Endothelial cell (in vitro differentiated cells): Measurements from ENCODE around the gene KAZN. TPM values are rescaled to one million over a fixed set of nuclear protein-coding genes. Genes with fewer than 3 reads are reported as not detected.

ENCODE experiments used
- DNase-seq: peaks from one replicate; pipeline ENCODE4 v3.0.0; 2021; ENCODE audit warnings: low spot score
- H3K27ac Mint-ChIP-seq: one replicate; pipeline ENCODE4 v1.8.0; 2021; ENCODE audit warnings: mixed read lengths, inconsistent platforms; ENCODE audit not compliant: unreplicated experiment
- H3K27me3 Mint-ChIP-seq: one replicate; pipeline ENCODE4 v1.8.0; 2021; ENCODE audit warnings: mild to moderate bottlenecking, moderate library complexity, mixed read lengths, inconsistent platforms; ENCODE audit not compliant: unreplicated experiment
- H3K36me3 Mint-ChIP-seq: one replicate; pipeline ENCODE4 v1.8.0; 2021; ENCODE audit warnings: mild to moderate bottlenecking, low read depth, mixed read lengths, inconsistent platforms; ENCODE audit not compliant: unreplicated experiment
- H3K4me1 Mint-ChIP-seq: one replicate; pipeline ENCODE4 v1.8.0; 2021; ENCODE audit warnings: mild to moderate bottlenecking, mixed read lengths, inconsistent platforms; ENCODE audit not compliant: unreplicated experiment
- H3K4me3 Mint-ChIP-seq: one replicate; pipeline ENCODE4 v1.8.0; 2021; ENCODE audit warnings: mild to moderate bottlenecking, mixed read lengths, inconsistent platforms; ENCODE audit not compliant: unreplicated experiment
- H3K9me3 Mint-ChIP-seq: one replicate; pipeline ENCODE4 v1.8.0; 2021; ENCODE audit warnings: mixed read lengths, inconsistent platforms; ENCODE audit not compliant: unreplicated experiment
- total RNA-seq: library from RNA; stranded (reverse); fragmentation: NEBNext Ultra II Directional; extraction: Animal tissue kit (Norgen Biotek cat#: 25700); gene quantifications from one replicate; pipeline ENCODE4 v1.2.1, GENCODE V29; 2021; ENCODE audit not compliant: unreplicated experiment
- TF ChIP-seq, protein P1 (sequence below): fragments of 200-600 bp; sonication (generic); IDR thresholded peaks from one replicate; pipeline ENCODE4 v1.5.0; 2021; ENCODE audit warnings: antibody characterized with exemption; ENCODE audit not compliant: unreplicated experiment

The KAZN gene
- total RNA-seq, 1 donor from 2014 or later = 10.1 TPM

DNA sequence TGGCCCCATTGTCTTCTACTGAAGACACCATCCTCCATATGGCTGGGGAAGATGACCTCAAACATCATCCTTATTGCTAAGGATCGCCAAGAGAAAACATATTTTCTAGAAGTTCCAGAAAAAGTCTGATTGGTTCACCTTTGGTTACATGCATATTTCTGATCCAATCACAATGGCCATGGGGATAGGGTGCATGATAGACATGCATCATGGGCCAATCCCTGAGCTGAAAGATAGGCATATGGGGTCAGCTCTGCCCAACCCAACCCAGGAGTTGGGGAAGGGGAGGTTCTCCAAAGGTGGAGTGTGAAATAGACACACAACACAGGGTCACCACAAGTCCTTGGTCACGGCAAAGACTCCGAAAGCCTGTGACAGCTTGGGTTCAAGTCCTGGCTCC, 278.7 kb downstream of the KAZN start:
- H3K27me3 Mint-ChIP-seq = peaks cover 3% of the 10 kb centered on the region
- no peak for DNase-seq
- TF ChIP-seq, protein P1, sequence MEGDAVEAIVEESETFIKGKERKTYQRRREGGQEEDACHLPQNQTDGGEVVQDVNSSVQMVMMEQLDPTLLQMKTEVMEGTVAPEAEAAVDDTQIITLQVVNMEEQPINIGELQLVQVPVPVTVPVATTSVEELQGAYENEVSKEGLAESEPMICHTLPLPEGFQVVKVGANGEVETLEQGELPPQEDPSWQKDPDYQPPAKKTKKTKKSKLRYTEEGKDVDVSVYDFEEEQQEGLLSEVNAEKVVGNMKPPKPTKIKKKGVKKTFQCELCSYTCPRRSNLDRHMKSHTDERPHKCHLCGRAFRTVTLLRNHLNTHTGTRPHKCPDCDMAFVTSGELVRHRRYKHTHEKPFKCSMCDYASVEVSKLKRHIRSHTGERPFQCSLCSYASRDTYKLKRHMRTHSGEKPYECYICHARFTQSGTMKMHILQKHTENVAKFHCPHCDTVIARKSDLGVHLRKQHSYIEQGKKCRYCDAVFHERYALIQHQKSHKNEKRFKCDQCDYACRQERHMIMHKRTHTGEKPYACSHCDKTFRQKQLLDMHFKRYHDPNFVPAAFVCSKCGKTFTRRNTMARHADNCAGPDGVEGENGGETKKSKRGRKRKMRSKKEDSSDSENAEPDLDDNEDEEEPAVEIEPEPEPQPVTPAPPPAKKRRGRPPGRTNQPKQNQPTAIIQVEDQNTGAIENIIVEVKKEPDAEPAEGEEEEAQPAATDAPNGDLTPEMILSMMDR = no peak
- H3K4me1 Mint-ChIP-seq = peaks cover 4% of the 10 kb centered on the region
- H3K27ac Mint-ChIP-seq = no peak overlapping the region
- H3K9me3 Mint-ChIP-seq = no peaks in the 10 kb centered on the region
- H3K36me3 Mint-ChIP-seq = no peaks in the 10 kb centered on the region
- no peak overlapping the region for H3K4me3 Mint-ChIP-seq

DNA sequence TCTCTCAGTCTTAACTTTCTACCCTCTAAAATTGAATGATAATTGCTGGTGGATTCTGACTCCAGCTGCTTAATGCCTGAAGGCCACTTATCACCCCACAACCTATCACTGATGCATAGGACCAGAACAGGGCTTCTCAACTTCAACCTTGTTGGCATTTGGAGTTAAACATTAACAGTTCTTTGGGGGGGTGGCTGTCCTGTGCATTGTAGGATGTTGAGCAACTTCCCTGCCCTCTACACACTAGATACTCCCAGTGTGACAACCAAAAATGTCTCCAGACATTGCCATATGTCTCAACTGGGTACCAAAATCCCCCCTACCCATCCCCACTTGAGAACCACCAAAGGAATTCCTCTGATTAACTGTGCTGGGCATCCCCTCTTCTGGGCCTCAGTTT, 279.6 kb downstream of the KAZN start:
- no peak overlapping the region for H3K4me3 Mint-ChIP-seq
- no peaks in the 10 kb centered on the region for H3K9me3 Mint-ChIP-seq
- no peak for DNase-seq
- TF ChIP-seq, protein P1 = no peak
- peaks cover 6% of the 10 kb centered on the region for H3K27me3 Mint-ChIP-seq
- no peak overlapping the region for H3K27ac Mint-ChIP-seq
- peaks cover 4% of the 10 kb centered on the region for H3K4me1 Mint-ChIP-seq
- H3K36me3 Mint-ChIP-seq = no peaks in the 10 kb centered on the region

DNA sequence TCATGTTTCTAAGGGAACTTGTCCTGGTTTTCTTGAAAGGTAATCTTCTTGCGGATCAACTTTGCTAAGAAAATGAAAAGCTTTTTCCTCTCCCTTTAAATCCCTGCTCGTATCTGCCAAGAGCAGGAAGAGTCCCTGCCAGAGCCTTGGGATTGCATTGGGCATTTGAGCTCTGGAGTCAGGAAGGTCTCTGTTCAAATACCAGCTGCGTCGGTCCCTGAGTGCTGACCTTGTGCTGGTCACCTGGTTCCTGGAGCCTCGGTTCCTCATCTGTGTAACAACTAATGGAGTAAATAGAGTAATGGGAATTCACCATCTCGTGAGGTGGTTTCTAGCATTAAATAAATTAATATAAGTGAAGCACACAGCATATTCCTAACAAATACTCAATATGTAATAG, 280.5 kb downstream of the KAZN start:
- no peak overlapping the region for H3K27ac Mint-ChIP-seq
- no peak for DNase-seq
- peaks cover 6% of the 10 kb centered on the region for H3K27me3 Mint-ChIP-seq
- H3K4me3 Mint-ChIP-seq = no peak overlapping the region
- H3K4me1 Mint-ChIP-seq = peaks cover 4% of the 10 kb centered on the region
- H3K36me3 Mint-ChIP-seq = no peaks in the 10 kb centered on the region
- no peaks in the 10 kb centered on the region for H3K9me3 Mint-ChIP-seq
- TF ChIP-seq, protein P1 = no peak

DNA sequence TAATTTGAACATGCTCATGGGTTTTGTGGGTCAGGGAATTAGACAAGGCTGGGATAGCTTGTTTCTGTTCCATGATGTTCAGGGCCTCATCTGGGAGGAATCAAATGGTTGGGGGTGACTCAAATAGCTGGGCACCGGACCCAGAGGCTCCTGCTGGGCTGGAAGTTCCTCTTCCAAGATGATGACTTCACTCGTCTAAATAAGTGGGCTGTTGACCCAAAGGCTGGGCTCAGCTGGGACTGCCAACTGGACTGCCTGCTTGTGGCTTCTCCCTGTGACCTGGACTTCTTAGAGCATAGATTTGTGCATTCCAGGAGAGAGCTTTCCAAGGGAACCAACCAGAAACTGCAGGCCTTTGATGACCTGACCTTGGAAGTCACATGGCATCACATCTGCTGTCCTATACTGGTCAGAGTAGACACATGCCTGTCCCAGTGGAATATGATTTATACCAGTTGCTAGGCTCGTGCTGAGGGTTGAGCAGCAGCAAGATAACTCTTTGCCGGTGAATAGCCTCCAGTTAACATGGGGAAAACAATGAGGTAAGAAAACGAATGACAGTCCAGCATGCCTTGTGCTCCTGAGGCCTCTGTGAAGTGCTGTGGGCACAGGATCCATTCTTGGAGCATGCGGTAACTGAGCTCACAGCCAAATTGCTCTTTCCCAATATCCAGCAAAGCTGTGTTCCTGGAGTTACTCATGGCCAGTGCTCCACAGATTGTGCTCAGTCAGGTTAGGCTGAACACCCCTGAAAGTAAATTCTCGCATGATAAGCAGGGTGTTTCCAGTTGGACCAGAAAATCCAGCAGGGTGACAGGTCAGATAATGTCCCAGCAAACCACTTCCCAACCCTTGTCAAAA, 282.2 kb downstream of the KAZN start:
- TF ChIP-seq, protein P1 = no peak
- Mint-ChIP-seq H3K36me3 (no peaks in the 10 kb centered on the region), H3K4me1 (peaks cover 2% of the 10 kb centered on the region), H3K4me3 (no peak overlapping the region), H3K9me3 (no peaks in the 10 kb centered on the region), H3K27ac (no peak overlapping the region), H3K27me3 (peaks cover 6% of the 10 kb centered on the region)
- DNase-seq = no peak
